Stimulated activated CD4-positive, alpha-beta T cell treated with anti-CD3 and anti-CD28 coated beads, Interleukin-12 subunit alpha, Interleukin-12 subunit beta, amount 100 ng/mL, for 48 hours (primary cell): ENCODE results near the gene NPTN.

ENCODE experiments used
- DNase-seq, 3 donors: peaks; one replicate each; pipeline ENCODE4 v3.0.0-alpha.2; 2020; ENCODE audit warnings: low read depth in 2 of 3, low spot score in 1 of 3

The NPTN gene

DNA sequence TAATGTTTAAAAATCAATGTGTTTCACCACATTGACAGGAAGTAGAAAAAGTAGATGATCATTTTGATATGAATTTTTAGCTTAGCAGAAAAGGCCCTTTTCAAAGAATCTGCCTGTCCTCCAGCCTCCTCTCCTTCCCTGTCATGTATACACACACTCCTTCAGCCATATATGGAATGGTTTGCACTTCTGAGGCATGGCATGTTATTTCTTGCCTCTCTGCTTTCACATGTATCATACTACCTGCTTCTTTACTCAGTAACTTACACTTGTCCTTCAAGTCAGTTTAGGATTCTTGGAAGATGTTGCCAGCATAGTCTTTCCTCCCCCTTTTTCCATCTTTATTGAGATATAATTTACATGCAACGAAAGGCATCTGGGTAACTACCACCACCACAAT is 111.2 kb downstream of the NPTN start:
- no peak for DNase-seq

- no peak for DNase-seq
These were observed 114.1 kb downstream of the NPTN start for GRCh38 chr15:73518876-73519733.

DNA sequence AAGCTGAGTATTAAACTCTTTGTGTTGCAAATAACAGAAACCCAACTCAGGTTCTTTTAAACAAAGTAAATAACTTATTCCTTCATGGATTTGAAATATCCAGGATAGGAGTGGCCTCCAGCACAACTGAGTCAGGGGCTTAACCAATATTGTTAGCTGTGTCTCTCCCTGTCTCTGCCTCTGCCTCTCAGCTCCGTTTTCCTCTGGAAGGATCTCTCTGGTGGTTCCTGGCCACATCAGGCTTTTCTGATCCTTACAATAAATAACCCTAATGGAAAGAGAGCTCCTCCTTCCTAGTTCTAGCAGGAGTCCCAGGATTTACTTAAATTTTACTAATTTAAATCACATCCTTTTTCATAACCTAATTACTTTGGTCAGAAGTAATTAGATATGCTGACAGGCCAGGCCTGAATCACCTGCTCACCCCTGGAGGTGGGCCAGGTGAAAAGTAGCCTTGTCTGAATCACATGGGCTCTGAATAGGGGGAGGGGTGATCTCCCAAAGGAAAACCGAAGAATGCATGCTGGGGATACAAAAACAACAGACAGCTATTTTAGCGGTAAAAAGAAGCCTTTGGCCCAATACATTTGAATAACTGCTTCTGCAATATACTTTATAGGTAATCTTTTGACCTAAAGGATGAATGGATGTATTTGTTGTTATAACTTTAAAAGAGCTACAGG is 114.9 kb downstream of the NPTN start:
- no peak for DNase-seq

DNA sequence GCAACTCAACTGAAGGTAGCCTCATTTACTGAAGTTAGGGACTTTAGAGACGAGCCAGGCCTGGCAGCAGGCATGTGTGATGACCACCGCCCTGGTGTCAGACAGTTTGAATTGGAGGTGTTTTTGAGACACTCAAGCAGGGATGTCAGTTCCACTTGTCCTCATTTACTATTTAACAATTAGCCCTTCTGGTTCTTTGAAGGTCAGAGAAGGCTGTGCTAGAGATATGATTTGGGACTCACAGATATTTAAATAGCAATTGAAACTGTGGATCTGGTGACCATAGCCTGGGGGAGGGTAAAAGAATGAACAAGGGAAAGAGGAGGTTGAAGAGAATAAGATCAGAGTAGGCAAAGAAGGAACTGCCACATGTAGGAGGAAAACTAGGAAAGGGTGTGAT is 115.6 kb downstream of the NPTN start:
- DNase-seq: no peak

DNA sequence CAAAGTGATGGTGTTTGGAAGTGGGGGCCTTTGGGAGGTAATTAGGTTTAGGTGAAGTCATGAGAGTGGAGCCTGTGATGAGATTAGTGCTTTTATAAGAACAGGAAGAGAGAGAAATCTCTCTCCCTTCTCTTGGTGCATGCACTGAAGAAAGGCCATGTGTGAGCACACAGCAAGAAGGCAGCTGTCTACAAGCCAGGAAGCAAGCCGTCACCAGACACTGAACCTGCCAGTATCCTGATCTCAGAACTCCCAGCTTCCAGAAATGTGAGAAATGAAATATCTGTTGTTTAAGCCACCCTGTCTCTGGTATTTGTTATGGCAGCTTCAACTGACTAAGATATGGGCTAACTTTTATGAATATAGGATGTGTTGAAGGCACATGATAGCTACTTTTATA is 117.7 kb downstream of the NPTN start:
- DNase-seq: no peak
